Muscle layer of colon (tissue), 2 donors: ENCODE results near the gene DOCK3.

Source experiments
- H3K27ac ChIP-seq: one replicate; pipeline ENCODE4 v1.7.0; 2013; ENCODE audit warnings: low read depth, mild to moderate bottlenecking, low read length, moderate library complexity
- H3K27me3 ChIP-seq, 2 donors: one replicate each; pipeline ENCODE4 v1.7.0; 2013; ENCODE audit warnings: low read length in 2 of 2, mild to moderate bottlenecking in 2 of 2; ENCODE audit not compliant: insufficient read depth in 2 of 2, control insufficient read depth in 1 of 2
- H3K36me3 ChIP-seq: one replicate; pipeline ENCODE4 v1.7.0; 2013; ENCODE audit warnings: mild to moderate bottlenecking, low read length; ENCODE audit not compliant: insufficient read depth
- H3K4me1 ChIP-seq: one replicate; pipeline ENCODE4 v1.7.0; 2013; ENCODE audit warnings: mild to moderate bottlenecking, low read length; ENCODE audit not compliant: insufficient read depth
- H3K4me3 ChIP-seq, 2 donors: one replicate each; pipeline ENCODE4 v1.7.0; 2013; ENCODE audit warnings: low read length in 2 of 2, low read depth in 1 of 2, mild to moderate bottlenecking in 1 of 2, moderate library complexity in 1 of 2
- H3K9ac ChIP-seq: one replicate; pipeline ENCODE4 v1.7.0; 2013; ENCODE audit warnings: low read length
- H3K9me3 ChIP-seq: one replicate; pipeline ENCODE4 v1.7.0; 2013; ENCODE audit warnings: mild to moderate bottlenecking, low read length
- donor health status: abdominal sarcoma.
- donor health status: Adenocarcinoma of cecum.

Gene DOCK3

DNA sequence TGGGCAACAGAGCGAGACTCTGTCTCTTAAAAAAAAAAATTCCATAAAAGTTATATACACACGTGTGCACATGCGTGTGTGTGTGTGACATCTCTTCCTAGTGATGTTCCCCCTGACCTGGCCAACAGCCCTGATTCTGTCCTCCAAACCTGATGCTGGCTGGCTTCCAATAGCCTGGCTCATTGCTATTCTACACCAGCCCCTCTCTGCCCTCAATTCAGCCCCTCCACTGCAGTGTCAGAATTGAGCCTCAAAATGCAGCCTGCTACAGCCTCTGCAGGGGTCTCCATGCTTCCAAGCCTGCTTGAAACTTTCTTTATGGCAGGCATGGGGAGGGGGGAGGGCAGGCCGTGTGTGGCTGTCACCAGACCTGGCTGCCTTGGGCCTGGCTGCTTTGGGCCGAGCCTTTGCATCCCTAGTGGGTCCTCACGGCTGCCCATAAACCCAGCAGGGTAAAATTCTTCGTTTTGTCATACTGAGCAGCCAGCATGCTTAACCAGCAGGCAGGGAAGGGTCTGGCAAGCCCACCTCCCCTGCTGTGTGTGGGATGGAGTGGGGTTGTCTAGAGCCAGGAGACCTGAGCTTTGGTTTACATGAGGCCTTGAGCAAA, 22.7 kb upstream of the DOCK3 start:
- Histone ChIP-seq H3K4me1 (peaks cover 13% of the 10 kb centered on the region), H3K27me3 (no peaks in the 10 kb centered on the region), H3K9me3 (no peaks in the 10 kb centered on the region), H3K27ac (no peak overlapping the region), H3K36me3 (peaks cover 5% of the 10 kb centered on the region), H3K9ac (no peak overlapping the region), H3K4me3 (no peak overlapping the region)

DNA sequence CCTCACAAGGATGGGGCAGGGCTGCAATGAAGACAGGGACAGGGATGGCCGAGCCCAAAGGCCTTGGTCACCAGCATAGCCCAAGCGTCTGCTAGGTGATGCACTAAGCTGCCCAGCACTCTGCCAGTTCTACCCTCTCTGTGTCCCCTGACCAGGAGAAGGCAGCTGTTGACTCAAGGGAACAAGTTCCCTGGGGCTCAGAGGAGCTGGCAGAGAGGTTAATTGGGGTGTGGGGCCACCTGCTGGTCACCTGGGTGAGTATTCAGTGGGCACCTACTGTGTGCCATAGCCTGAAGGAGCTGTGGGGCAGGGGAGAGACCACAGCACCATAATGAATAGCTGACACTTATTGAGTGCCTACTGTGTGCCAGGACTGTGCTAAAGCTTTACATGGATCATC, 22.0 kb upstream of the DOCK3 start:
- Histone ChIP-seq H3K27ac (no peak overlapping the region), H3K4me3 (no peak overlapping the region), H3K4me1 (peaks cover 13% of the 10 kb centered on the region), H3K9me3 (no peaks in the 10 kb centered on the region), H3K9ac (no peak overlapping the region), H3K36me3 (peaks cover 1% of the 10 kb centered on the region), H3K27me3 (no peaks in the 10 kb centered on the region)

DNA sequence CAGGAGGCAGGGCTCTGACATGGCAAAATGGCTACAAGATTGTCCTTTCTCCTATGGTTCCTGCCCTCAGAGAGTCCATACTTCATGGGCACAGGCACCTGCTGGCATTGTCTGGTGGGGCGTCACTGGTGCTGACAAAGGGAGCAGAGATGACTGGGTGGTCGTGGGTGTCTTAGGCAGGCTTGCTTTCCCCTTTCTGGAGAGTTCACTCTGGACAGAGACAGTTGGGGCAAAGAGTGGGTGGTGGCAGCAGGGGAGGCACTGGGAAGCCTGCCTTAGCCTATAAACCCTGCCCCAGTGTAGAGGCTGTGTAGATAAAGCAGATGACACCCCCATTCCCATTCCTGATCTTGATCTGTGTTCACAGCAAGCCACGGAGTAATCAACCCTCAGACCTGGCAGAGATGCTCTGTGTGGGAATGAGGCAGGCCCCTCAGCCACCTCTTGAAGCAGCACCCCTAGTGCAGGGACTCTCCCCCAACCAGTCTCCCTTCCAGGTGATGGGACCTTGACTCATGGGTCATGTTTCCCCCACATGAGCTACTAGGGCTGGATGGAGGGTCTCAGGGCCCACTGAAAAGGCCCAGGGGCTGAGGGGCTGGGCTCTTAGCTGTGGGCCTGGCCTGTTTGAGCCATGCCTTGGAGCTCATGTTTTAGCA, 20.7 kb upstream of the DOCK3 start:
- H3K4me1 ChIP-seq, result peaks cover 8% of the 10 kb centered on the region
- H3K27ac ChIP-seq, result no peak overlapping the region

DNA sequence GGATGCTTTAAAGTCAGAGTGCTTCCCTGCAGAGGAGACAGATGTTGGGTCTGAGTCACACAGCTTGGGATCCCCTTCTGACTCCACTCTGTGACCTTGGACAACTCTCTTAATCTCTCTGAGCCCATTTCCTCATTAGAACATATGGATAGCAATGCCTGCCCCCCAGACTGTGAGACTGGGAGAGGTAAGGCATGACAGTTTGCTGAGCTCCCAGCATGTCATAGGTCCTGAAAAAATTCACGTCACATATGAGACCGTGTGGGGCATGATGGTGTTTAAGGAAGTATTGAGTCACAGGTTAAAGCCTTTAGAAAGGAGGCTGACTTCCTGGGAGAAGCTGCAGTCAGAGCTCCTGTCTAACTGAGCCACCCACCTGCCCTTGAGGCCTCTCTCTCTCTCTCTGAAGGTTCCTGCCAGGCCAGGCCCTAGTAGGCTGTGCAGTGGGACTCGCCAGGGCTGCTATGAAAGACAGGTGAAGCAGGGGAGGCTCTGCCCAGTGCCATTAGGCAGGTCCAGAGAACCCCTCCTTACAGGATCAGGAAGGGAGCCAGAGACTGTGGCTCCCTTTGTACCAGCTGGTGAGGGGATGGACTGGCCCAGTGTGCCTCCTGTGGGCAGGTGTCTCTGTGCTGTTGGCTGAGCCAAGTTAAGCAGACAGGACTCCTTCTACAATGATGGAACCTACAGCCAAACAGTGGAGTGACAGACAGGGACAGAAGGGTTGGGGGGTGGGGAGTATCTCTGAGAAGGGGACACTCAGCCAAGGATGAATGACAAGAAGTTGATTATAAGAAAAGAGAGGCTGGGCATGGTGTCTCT, 19.5 kb upstream of the DOCK3 start:
- Histone ChIP-seq H3K4me1 (no peaks in the 10 kb centered on the region), H3K36me3 (no peaks in the 10 kb centered on the region), H3K4me3 (no peak overlapping the region), H3K27me3 (no peaks in the 10 kb centered on the region), H3K27ac (no peak overlapping the region), H3K9me3 (no peaks in the 10 kb centered on the region), H3K9ac (no peak overlapping the region)

More for the DNA sequence above, 20.7 kb upstream of the DOCK3 start:
- H3K27me3 ChIP-seq, result no peaks in the 10 kb centered on the region
- no peak overlapping the region for H3K9ac ChIP-seq
- no peaks in the 10 kb centered on the region for H3K9me3 ChIP-seq
- H3K4me3 ChIP-seq, result no peak overlapping the region
- no peaks in the 10 kb centered on the region for H3K36me3 ChIP-seq

DNA sequence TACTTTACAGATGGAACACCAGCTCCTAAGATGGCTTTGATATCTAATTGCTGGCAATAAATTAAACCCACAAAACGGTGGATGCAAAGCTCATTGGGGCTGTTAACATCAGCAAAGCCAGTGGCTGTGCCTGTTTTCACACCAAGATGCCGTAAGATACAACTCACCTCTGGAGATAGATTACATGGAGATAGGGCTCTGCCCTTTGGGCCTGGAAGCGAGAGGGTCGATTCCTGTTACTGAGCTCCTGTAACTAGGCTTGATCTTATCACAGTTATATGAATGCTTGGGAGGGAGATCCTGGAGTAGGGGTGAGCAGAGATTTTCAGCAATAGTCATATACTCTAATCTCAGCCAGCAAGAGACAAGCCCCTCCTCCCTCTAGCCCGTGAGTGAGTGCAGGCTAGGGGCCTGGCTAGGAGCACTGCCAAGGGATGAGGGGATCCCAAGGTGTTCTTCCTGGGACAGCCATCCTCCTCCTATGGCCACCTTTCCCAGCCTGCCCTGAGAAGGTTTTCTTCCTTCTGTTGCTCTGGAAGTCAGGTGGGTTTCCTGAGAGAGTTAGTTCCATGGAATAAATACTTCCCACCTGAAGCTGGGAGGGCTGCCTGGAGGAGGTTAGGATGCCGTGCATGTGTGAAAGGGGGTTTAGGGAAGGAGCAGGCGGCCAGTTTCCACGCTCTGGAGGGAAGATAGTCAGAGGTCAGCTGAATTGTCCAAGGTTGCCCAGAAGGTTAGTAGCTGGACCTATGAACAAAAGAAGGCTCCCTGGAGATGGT, 18.1 kb upstream of the DOCK3 start:
- Histone ChIP-seq H3K27me3 (no peaks in the 10 kb centered on the region), H3K9ac (no peak overlapping the region), H3K4me1 (no peaks in the 10 kb centered on the region), H3K4me3 (no peak overlapping the region), H3K36me3 (no peaks in the 10 kb centered on the region), H3K27ac (no peak overlapping the region), H3K9me3 (no peaks in the 10 kb centered on the region)

DNA sequence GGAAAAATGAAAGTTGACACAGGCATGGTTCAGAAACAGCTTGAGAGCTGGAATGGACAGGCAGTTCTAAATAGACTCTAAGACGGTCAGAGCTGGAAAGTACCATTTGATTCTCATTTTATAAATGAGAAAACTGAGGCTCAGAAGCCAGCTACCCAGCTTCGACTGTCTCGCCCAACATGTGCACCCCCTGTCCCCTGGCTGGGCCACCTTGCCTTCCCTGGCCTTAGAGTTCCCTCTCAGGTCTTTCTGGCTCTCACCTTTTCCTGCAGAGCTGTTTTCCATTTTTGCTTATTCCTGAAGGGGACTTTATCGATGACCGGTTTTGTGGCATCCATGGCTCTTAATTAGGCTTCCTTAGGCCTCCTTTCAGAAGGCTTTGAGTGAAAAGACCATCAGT, 17.3 kb upstream of the DOCK3 start:
- H3K9me3 ChIP-seq, result no peaks in the 10 kb centered on the region
- no peak overlapping the region for H3K4me3 ChIP-seq
- no peak overlapping the region for H3K27ac ChIP-seq
- H3K27me3 ChIP-seq, result no peaks in the 10 kb centered on the region
- no peaks in the 10 kb centered on the region for H3K36me3 ChIP-seq
- no peaks in the 10 kb centered on the region for H3K4me1 ChIP-seq
- H3K9ac ChIP-seq, result no peak overlapping the region

DNA sequence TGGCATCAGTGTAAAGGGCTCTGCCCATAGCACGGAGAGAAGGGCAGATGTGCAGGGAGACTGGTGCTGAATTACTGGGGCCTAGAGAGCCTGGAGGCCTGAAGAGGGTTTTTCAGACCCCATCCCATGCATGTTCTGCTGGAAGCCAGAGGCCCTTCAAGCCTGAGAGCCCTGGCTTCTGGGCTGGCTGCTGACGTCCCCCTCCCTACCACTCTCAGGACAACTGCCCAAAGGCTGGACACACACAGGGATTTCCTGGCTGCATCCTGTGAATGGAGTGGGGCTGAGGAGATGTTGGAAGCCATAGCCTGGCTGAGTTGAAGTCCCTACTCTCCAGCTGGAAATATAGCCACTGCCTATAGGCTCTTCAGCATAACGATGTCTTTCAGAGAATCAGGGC, 16.9 kb upstream of the DOCK3 start:
- Histone ChIP-seq H3K36me3 (no peaks in the 10 kb centered on the region), H3K27me3 (no peaks in the 10 kb centered on the region), H3K9ac (no peak overlapping the region), H3K4me1 (no peaks in the 10 kb centered on the region), H3K4me3 (no peak overlapping the region), H3K27ac (no peak overlapping the region), H3K9me3 (no peaks in the 10 kb centered on the region)

DNA sequence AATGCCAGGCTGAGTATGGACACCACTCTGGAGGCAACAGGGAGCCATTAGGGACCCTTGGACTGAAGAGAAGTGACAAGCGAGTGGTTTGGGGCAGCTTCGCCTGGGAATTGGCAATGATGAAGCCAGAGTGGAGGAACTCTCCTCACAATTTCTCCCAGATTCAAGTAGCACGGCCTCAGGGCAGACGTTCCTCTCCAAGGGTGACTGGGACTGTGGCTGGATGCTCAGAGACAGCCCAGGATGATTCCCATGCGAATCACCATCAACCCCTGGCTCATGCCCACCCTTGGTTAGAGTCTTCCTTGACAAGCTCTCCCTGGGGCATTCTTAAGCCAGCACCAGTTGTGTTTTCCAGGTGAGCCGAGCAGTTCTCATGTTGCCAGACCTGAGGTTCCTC, 16.3 kb upstream of the DOCK3 start:
- no peak overlapping the region for H3K4me3 ChIP-seq
- no peaks in the 10 kb centered on the region for H3K9me3 ChIP-seq
- no peak overlapping the region for H3K27ac ChIP-seq
- H3K27me3 ChIP-seq, result no peaks in the 10 kb centered on the region
- H3K4me1 ChIP-seq, result no peaks in the 10 kb centered on the region
- H3K9ac ChIP-seq, result no peak overlapping the region
- no peaks in the 10 kb centered on the region for H3K36me3 ChIP-seq

DNA sequence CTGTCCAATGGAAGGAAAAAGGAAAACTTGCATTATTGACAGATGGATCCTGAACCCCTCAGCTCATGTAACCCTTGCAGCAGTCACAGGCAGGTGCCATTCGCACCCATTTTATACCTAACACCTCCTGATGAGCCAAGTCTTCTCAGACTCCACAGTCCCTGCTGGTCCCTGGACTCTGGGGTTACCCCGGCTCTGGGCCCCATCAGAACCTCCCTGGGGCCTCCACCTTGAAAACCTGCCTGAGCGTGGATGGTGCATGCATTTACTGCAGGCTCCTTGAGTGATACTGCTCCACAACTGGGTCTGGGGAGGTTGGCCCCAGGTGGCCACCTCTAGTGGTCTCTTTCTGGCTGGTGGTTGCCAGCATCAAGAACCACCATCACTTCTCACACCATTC, 15.9 kb upstream of the DOCK3 start:
- Histone ChIP-seq H3K27me3 (no peaks in the 10 kb centered on the region), H3K4me3 (no peak overlapping the region), H3K9me3 (no peaks in the 10 kb centered on the region), H3K9ac (no peak overlapping the region), H3K4me1 (no peaks in the 10 kb centered on the region), H3K27ac (no peak overlapping the region), H3K36me3 (no peaks in the 10 kb centered on the region)

DNA sequence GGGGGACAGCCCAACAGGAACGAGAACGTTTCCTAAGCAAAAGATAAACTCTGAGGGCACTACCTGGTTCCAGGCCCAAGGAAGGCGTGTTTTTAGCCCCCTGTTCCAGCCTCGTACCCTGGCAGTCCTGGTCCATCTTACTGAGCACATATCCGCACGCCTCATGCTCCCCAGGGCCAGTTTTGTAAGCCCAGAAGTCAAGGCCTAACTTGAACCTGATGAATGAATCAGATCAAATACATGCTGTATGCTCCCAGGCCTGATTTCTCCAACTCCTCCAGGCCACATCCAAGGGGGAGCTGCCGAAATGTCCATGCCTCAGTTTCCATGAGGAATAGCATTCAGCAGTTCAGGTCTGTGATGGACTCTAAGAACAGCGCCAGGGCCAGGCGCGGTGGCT, 14.3 kb upstream of the DOCK3 start:
- H3K4me1 ChIP-seq, result no peaks in the 10 kb centered on the region
- H3K4me3 ChIP-seq, result no peak overlapping the region
- no peak overlapping the region for H3K27ac ChIP-seq
- no peaks in the 10 kb centered on the region for H3K9me3 ChIP-seq
- H3K27me3 ChIP-seq, result no peaks in the 10 kb centered on the region
- no peak overlapping the region for H3K9ac ChIP-seq
- H3K36me3 ChIP-seq, result no peaks in the 10 kb centered on the region

DNA sequence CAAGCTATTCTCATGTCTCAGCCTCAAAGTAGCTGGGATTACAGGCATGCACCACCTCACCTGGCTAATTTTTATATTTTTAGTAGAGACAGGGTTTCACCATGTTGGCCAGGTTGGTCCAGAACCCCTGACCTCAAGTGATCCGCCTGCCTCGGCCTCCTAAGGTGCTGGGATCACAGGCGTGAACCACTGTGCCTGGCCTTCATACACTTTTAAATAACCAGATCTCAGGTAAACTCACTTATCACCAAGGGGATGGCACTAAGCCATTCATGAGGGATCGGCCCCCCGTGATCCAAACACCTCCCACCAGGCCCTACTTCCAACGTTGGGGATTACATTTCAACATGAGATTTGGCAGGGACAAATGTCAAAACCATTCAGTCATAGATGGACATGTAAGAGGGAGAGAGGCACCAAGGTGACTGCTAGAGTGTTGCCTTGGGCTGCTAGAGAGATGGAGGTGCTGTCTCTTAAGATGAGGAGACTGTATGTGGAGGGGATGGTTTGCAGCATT, 13.3 kb upstream of the DOCK3 start:
- H3K9me3 ChIP-seq, result no peaks in the 10 kb centered on the region
- H3K36me3 ChIP-seq, result no peaks in the 10 kb centered on the region
- H3K4me3 ChIP-seq, result no peak overlapping the region
- H3K4me1 ChIP-seq, result no peaks in the 10 kb centered on the region
- no peak overlapping the region for H3K9ac ChIP-seq
- H3K27me3 ChIP-seq, result no peaks in the 10 kb centered on the region
- no peak overlapping the region for H3K27ac ChIP-seq
